GM12878 (cell line): ENCODE measurements around the gene FUT3. TPM values are rescaled to one million over a fixed set of nuclear protein-coding genes. Genes with fewer than 3 reads are reported as not detected.

Experiments
- ATAC-seq: fragments of 200-7000 bp; cut with Tn5 transposase; 3 replicates; pipeline ENCODE4 v1.9.1; 2020; ENCODE audit warnings: mild to moderate bottlenecking, moderate library complexity
- BruUV-seq: library from RNA; stranded (reverse); fragments of 400-500 nt; replicated peaks from 2 replicates; lab custom pipeline; 2021; lab: Mats Ljungman, UMichigan
- CTCF ChIA-PET: fragments of 300-600 bp; sonication (Branson Sonifier 250); formaldehyde crosslinking; extraction: SDS; loops from one replicate; lab custom pipeline; 2021; ENCODE audit warnings: inconsistent platforms; lab: Yijun Ruan, JAX
- POLR2A ChIA-PET: fragments of 350-600 bp; formaldehyde crosslinking; extraction: SDS; loops from one replicate; lab custom pipeline; 2021; ENCODE audit warnings: inconsistent platforms; lab: Charles Lee
- RAD21 ChIA-PET: fragments of 300-600 bp; sonication (Branson Sonifier 250); formaldehyde crosslinking; loops from one replicate; lab custom pipeline; 2023; ENCODE audit warnings: antibody characterized with exemption; ENCODE audit not compliant: unreplicated experiment; lab: Charles Lee
- SMC1A ChIA-PET: fragments of 300-600 bp; sonication (Branson Sonifier 250); formaldehyde crosslinking; loops from one replicate; lab custom pipeline; 2023; ENCODE audit not compliant: unreplicated experiment, uncharacterized antibody; lab: Charles Lee
- DNase-seq: peaks from one replicate; pipeline ENCODE4 v3.0.0-alpha.2; 2011; ENCODE audit warnings: low read depth, low spot score
- FAIRE-seq: peaks from 3 replicates; lab custom pipeline; 2011; peaks lifted over from hg19 to GRCh38; lab: Jason Lieb, UNC
- H2AFZ ChIP-seq: 2 replicates; pipeline ENCODE4 v1.6.0; 2011; ENCODE audit warnings: low read depth, low read length, control low read depth; ENCODE audit not compliant: control insufficient read depth
- H3K27ac ChIP-seq: 2 replicates; pipeline ENCODE4 v1.5.1; 2011; ENCODE audit warnings: control low read depth; ENCODE audit not compliant: control insufficient read depth, insufficient read depth
- H3K27me3 ChIP-seq, 2 experiments: replicated peaks in 1 of 2; 2 replicates each; pipeline versions ENCODE4 v1.6.0 to v1.6.1; 2011; ENCODE audit warnings: low read length in 1 of 2; ENCODE audit not compliant: control insufficient read depth in 2 of 2, insufficient read depth in 2 of 2
- H3K36me3 ChIP-seq, 2 experiments: 2 replicates each; pipeline ENCODE4 v1.5.1; 2011; ENCODE audit warnings: low read length in 1 of 2; ENCODE audit not compliant: control insufficient read depth in 2 of 2, insufficient read depth in 2 of 2
- H3K4me1 ChIP-seq: 2 replicates; pipeline ENCODE4 v1.6.1; 2011; ENCODE audit warnings: mild to moderate bottlenecking, low read length, moderate library complexity, mixed read lengths; ENCODE audit not compliant: control insufficient read depth, insufficient read depth
- H3K4me2 ChIP-seq: 2 replicates; pipeline ENCODE4 v1.6.0; 2011; ENCODE audit warnings: control low read depth; ENCODE audit not compliant: control insufficient read depth, insufficient read depth
- H3K4me3 ChIP-seq: fragments of 200-600 bp; sonication (generic); 2 replicates; pipeline ENCODE4 v1.5.1; 2016
- H3K79me2 ChIP-seq: 2 replicates; pipeline ENCODE4 v1.6.0; 2011; ENCODE audit warnings: low read length; ENCODE audit not compliant: control insufficient read depth, insufficient read depth
- H3K9ac ChIP-seq: 2 replicates; pipeline ENCODE4 v1.8.0; 2011; ENCODE audit warnings: low read length, control low read depth, mixed read lengths; ENCODE audit not compliant: control insufficient read depth, insufficient read depth
- H3K9me3 ChIP-seq: replicated peaks from 3 replicates; pipeline ENCODE4 v1.5.1; 2011; ENCODE audit warnings: mild to moderate bottlenecking, low read length; ENCODE audit not compliant: control insufficient read depth, insufficient read depth
- H4K20me1 ChIP-seq: 2 replicates; pipeline ENCODE4 v1.6.0; 2011; ENCODE audit not compliant: control insufficient read depth, insufficient read depth
- POLR2A ChIP-seq: IDR thresholded peaks from 2 replicates; pipeline ENCODE4 v1.6.1; 2011; ENCODE audit warnings: low read depth, mild to moderate bottlenecking, low read length
- POLR2AphosphoS5 ChIP-seq: IDR thresholded peaks from 2 replicates; pipeline ENCODE4 v1.6.1; 2011; ENCODE audit warnings: mild to moderate bottlenecking, low read length, inconsistent platforms
- SKIL ChIP-seq: fragments of 450-650 bp; IDR thresholded peaks from 2 replicates; pipeline ENCODE4 v1.6.1; 2017; ENCODE audit warnings: mild to moderate bottlenecking, low read depth, inconsistent platforms; ENCODE audit not compliant: poor library complexity, severe bottlenecking
- USF2 ChIP-seq: IDR thresholded peaks from 2 replicates; pipeline ENCODE4 v1.6.1; 2011; ENCODE audit warnings: low read depth, low read length, improper control_type of control experiment, borderline replicate concordance
- WGBS: methylation state at CpG from one replicate; pipeline ENCODE4 v1.1.6; 2016; ENCODE audit warnings: low lambda C conversion rate; ENCODE audit not compliant: insufficient replicate concordance, insufficient coverage; ENCODE audit errors: missing lambda C conversion rate; 5-methylcytosine and 5-hydroxymethylcytosine counted together
- in situ Hi-C: fragments of 300-500 bp; cut with MboI; formaldehyde crosslinking; loops from 9 replicates; pipeline ENCODE4 v1.14.3; 2018; ENCODE audit warnings: mixed read lengths
- intact Hi-C: fragments of 100-400 bp; cut with micrococcal nuclease; formaldehyde crosslinking; loops from one replicate; pipeline ENCODE4 v1.14.2; 2022; ENCODE audit not compliant: unreplicated experiment
- polyA plus RNA-seq, 11 experiments: library from polyadenylated mRNA; depleted of rRNA in 4 of 11; unstranded in 6 of 11; stranded (reverse) in 5 of 11; fragments of >200 nt; fragmentation: Nextera tagmentation in 4 of 11; fragmentation: Illumina TruSeq in 1 of 11; extraction: Ambion mirVana in 4 of 11; extraction: Trizol in 1 of 11; gene quantifications; 1 replicate in 1 of 11; 2 replicates in 10 of 11; pipeline versions ENCODE4 v1.2.1 to v1.2.3, GENCODE V29; 2011 to 2016; ENCODE audit warnings: inconsistent platforms in 2 of 11, missing spikeins in 2 of 11, low read depth in 1 of 11
- total RNA-seq, 4 experiments: library from RNA; depleted of rRNA in 3 of 4; stranded (reverse); fragments of >200 nt in 3 of 4; fragmentation: Illumina TruSeq in 1 of 4; extraction: Trizol in 1 of 4; gene quantifications; 2 replicates each; pipeline versions ENCODE4 v1.2.1 to v1.2.3, GENCODE V29; 2013 to 2021

The FUT3 gene
- total and polyA plus RNA-seq, 10 of the 15 experiments (the other 5 are each of a cell fraction or from before 2014, with no cell fraction given): 0.04 to 0.31 (median 0.07) TPM; not detected in 7

- no peaks in the 10 kb centered on the region for H3K9me3 ChIP-seq
- H3K27ac ChIP-seq: no peak overlapping the region
- no peaks in the 10 kb centered on the region; the same call in 1 of the 2 replicates for H3K79me2 ChIP-seq
- DNase-seq: no peak
- no peak overlapping the region for H3K4me3 ChIP-seq
- H3K4me1 ChIP-seq: no peaks in the 10 kb centered on the region
- no peak overlapping the region for H3K4me2 ChIP-seq
- H3K9ac ChIP-seq: no peak overlapping the region
- ChIA-PET SMC1A (no interaction called here), RAD21 (no interaction called here), POLR2A (no interaction called here), CTCF (interaction anchor here (0.8 to 1.1 kb wide), 2 partner anchors 9 to 207 kb away, joined by 4 to 5 read pairs; partner anchors contain the start of gene NDUFA11)
- ATAC-seq: no peak
- no peak overlapping the region for H2AFZ ChIP-seq
- H3K27me3 ChIP-seq: no peaks in the 10 kb centered on the region
- no peak for FAIRE-seq
- H4K20me1 ChIP-seq: peaks cover 3% of the 10 kb centered on the region; the same call in 1 of the 2 replicates
- intact Hi-C loops (no loop called here), in situ Hi-C loops (no loop called here)
- H3K36me3 ChIP-seq: peaks cover 3 to 13% of the 10 kb centered on the region in 2 experiments; a peak in 3 of 4 replicates
- WGBS: 91% methylated on average over 28 of the region's 28 CpGs
- BruUV-seq: TSS peak; percentile 27
- TF ChIP-seq POLR2AphosphoS5: 0 out of 2 replicates have a peak, but pooled peaks have one; percentile 9
- TF ChIP-seq POLR2A: peak; percentile 59
- no peak for TF ChIP-seq SKIL
- TF ChIP-seq USF2: no peak
Observed at GRCh38 chr19:5893907-5894703, 42.9 kb upstream of the FUT3 start.
